Skeletal muscle tissue (tissue), 4 donors: ENCODE data around the gene NOSTRIN. TPM values are rescaled to one million over a fixed set of nuclear protein-coding genes. Genes with fewer than 3 reads are reported as not detected.

Source experiments
- H3K27ac ChIP-seq: one replicate; pipeline ENCODE4 v1.7.0; 2013; ENCODE audit warnings: mild to moderate bottlenecking, low read depth, low read length, inconsistent platforms
- H3K27me3 ChIP-seq, 3 donors: one replicate each; pipeline ENCODE4 v1.7.0; 2013; ENCODE audit warnings: low read length in 3 of 3; ENCODE audit not compliant: control insufficient read depth in 3 of 3, insufficient read depth in 3 of 3
- H3K36me3 ChIP-seq, 3 donors: one replicate each; pipeline ENCODE4 v1.7.0; 2013; ENCODE audit warnings: low read length in 3 of 3; ENCODE audit not compliant: control insufficient read depth in 3 of 3, insufficient read depth in 3 of 3
- H3K4me1 ChIP-seq, 3 donors: one replicate each; pipeline ENCODE4 v1.7.0; 2013; ENCODE audit warnings: low read length in 3 of 3, mild to moderate bottlenecking in 3 of 3; ENCODE audit not compliant: control insufficient read depth in 3 of 3, insufficient read depth in 3 of 3
- H3K4me3 ChIP-seq, 3 donors: one replicate each; pipeline ENCODE4 v1.7.0; 2013; ENCODE audit warnings: low read length in 3 of 3
- H3K9ac ChIP-seq, 3 donors: one replicate each; pipeline ENCODE4 v1.7.0; 2013; ENCODE audit warnings: low read length in 3 of 3, mild to moderate bottlenecking in 3 of 3, moderate library complexity in 2 of 3, low read depth in 1 of 3
- H3K9me3 ChIP-seq, 3 donors: one replicate each; pipeline ENCODE4 v1.7.0; 2013; ENCODE audit warnings: low read length in 3 of 3; ENCODE audit not compliant: control insufficient read depth in 3 of 3
- total RNA-seq: library from RNA; depleted of rRNA; stranded (reverse); fragments of >200 nt; gene quantifications from one replicate; pipeline ENCODE4 v1.2.3, GENCODE V29; 2014
- donor health status: Osteomylitis.

Gene NOSTRIN
- total RNA-seq, 1 donor from 2014 or later = 8.4 TPM

GRCh38 chr2:168798888-168799410 lies 3.5 kb upstream of the NOSTRIN start:
- no peaks in the 10 kb centered on the region for H3K36me3 ChIP-seq
- H3K9ac ChIP-seq = no peak overlapping the region
- H3K4me3 ChIP-seq = no peak overlapping the region
- H3K27ac ChIP-seq = no peak overlapping the region
- H3K27me3 ChIP-seq = no peaks in the 10 kb centered on the region
- H3K9me3 ChIP-seq = no peaks in the 10 kb centered on the region
- H3K4me1 ChIP-seq = peaks cover 0 to 9% (median 0%) of the 10 kb centered on the region in 3 donors

GRCh38 chr2:168801471-168801870 lies 966 bp upstream of the NOSTRIN start:
- Histone ChIP-seq H3K9ac (no peak overlapping the region), H3K4me1 (peaks cover 0 to 6% (median 0%) of the 10 kb centered on the region in 3 donors), H3K9me3 (no peaks in the 10 kb centered on the region), H3K4me3 (no peak overlapping the region), H3K27me3 (no peaks in the 10 kb centered on the region), H3K36me3 (no peaks in the 10 kb centered on the region), H3K27ac (no peak overlapping the region)

- Histone ChIP-seq H3K9me3 (no peaks in the 10 kb centered on the region), H3K4me1 (peaks cover 0 to 6% (median 0%) of the 10 kb centered on the region in 3 donors), H3K9ac (no peak overlapping the region), H3K27me3 (no peaks in the 10 kb centered on the region), H3K27ac (peak overlapping the region; percentile 33), H3K36me3 (no peaks in the 10 kb centered on the region), H3K4me3 (peak overlapping the region in 2 of 3 donors; percentile 25 to 46)
These were observed 655 bp downstream of the NOSTRIN start for GRCh38 chr2:168802859-168803725.

- no peaks in the 10 kb centered on the region for H3K9me3 ChIP-seq
- peaks cover 0 to 3% (median 0%) of the 10 kb centered on the region in 3 donors for H3K4me1 ChIP-seq
- H3K4me3 ChIP-seq = peak overlapping the region in 2 of 3 donors; percentile 3 to 4
- no peaks in the 10 kb centered on the region for H3K36me3 ChIP-seq
- no peaks in the 10 kb centered on the region for H3K27me3 ChIP-seq
- H3K27ac ChIP-seq = no peak overlapping the region
- H3K9ac ChIP-seq = no peak overlapping the region
These were observed 1.8 kb downstream of the NOSTRIN start for GRCh38 chr2:168804214-168804613.

- no peaks in the 10 kb centered on the region for H3K27me3 ChIP-seq
- H3K4me1 ChIP-seq = no peaks in the 10 kb centered on the region
- H3K36me3 ChIP-seq = no peaks in the 10 kb centered on the region
- H3K9me3 ChIP-seq = no peaks in the 10 kb centered on the region
- no peak overlapping the region for H3K4me3 ChIP-seq
- H3K9ac ChIP-seq = no peak overlapping the region
- no peak overlapping the region for H3K27ac ChIP-seq
These were observed 3.2 kb downstream of the NOSTRIN start for GRCh38 chr2:168805615-168806014.

- Histone ChIP-seq H3K36me3 (no peaks in the 10 kb centered on the region), H3K4me3 (no peak overlapping the region), H3K27me3 (no peaks in the 10 kb centered on the region), H3K9ac (no peak overlapping the region), H3K27ac (no peak overlapping the region), H3K9me3 (no peaks in the 10 kb centered on the region), H3K4me1 (no peaks in the 10 kb centered on the region)
These were observed 7.1 kb downstream of the NOSTRIN start for GRCh38 chr2:168809537-168809936.

- no peak overlapping the region for H3K9ac ChIP-seq
- H3K27ac ChIP-seq = no peak overlapping the region
- no peaks in the 10 kb centered on the region for H3K4me1 ChIP-seq
- H3K36me3 ChIP-seq = no peaks in the 10 kb centered on the region
- H3K27me3 ChIP-seq = no peaks in the 10 kb centered on the region
- H3K9me3 ChIP-seq = no peaks in the 10 kb centered on the region
- no peak overlapping the region for H3K4me3 ChIP-seq
These were observed 7.8 kb downstream of the NOSTRIN start for GRCh38 chr2:168810235-168810634.

- Histone ChIP-seq H3K36me3 (no peaks in the 10 kb centered on the region), H3K9ac (no peak overlapping the region), H3K9me3 (no peaks in the 10 kb centered on the region), H3K27ac (no peak overlapping the region), H3K4me1 (no peaks in the 10 kb centered on the region), H3K4me3 (no peak overlapping the region), H3K27me3 (no peaks in the 10 kb centered on the region)
These were observed 9.3 kb downstream of the NOSTRIN start for GRCh38 chr2:168811696-168812095.

- peaks cover 0 to 3% (median 0%) of the 10 kb centered on the region in 3 donors for H3K4me1 ChIP-seq
These were observed 11.6 kb downstream of the NOSTRIN start for GRCh38 chr2:168814046-168814445.

More at GRCh38 chr2:168814046-168814445, 11.6 kb downstream of the NOSTRIN start:
- H3K9me3 ChIP-seq = no peaks in the 10 kb centered on the region
- no peaks in the 10 kb centered on the region for H3K27me3 ChIP-seq
- no peaks in the 10 kb centered on the region for H3K36me3 ChIP-seq
- no peak overlapping the region for H3K27ac ChIP-seq
- H3K9ac ChIP-seq = no peak overlapping the region
- no peak overlapping the region for H3K4me3 ChIP-seq
